Measurements from ENCODE around the gene PDIK1L. TPM values are rescaled to one million over a fixed set of nuclear protein-coding genes. Genes with fewer than 3 reads are reported as not detected.

Gene PDIK1L
- total RNA-seq, 2 donors from 2014 or later = 3.3 to 4.7 TPM

GRCh38 chr1:26138974-26139558, 27.4 kb downstream of the PDIK1L start:
- no peak for DNase-seq
- intact Hi-C loops (cut with DNase I) = no loop called here

GRCh38 chr1:26142159-26142558, 30.5 kb downstream of the PDIK1L start:
- ATAC-seq (no peak), DNase-seq (no peak)
- intact Hi-C loops (cut with DNase I) = no loop called here

More at GRCh38 chr1:26138974-26139558, 27.4 kb downstream of the PDIK1L start:
- no peak for ATAC-seq

GRCh38 chr1:26145041-26145959, 33.7 kb downstream of the PDIK1L start:
- intact Hi-C loops (cut with DNase I) = loop anchor here (2.0 to 5.0 kb wide), 3 partner anchors 38 to 108 kb away; no protein-coding TSS in a partner anchor
- peak; percentile 81 for DNase-seq
- peak; percentile 91 to 95 for ATAC-seq

- intact Hi-C loops (cut with DNase I) = loop anchor here (2.0 to 5.0 kb wide), 3 partner anchors 39 to 109 kb away; no protein-coding TSS in a partner anchor
- DNase-seq (no peak), ATAC-seq (peak in 1 of 2 donors; percentile 11)
Measured at GRCh38 chr1:26145960-26146294, 34.3 kb downstream of the PDIK1L start.

- no peak for ATAC-seq
Measured at GRCh38 chr1:26148887-26149286, 37.3 kb downstream of the PDIK1L start.

GRCh38 chr1:26153966-26154532, 42.4 kb downstream of the PDIK1L start:
- no peak for DNase-seq
- no peak for ATAC-seq
- intact Hi-C loops (cut with DNase I) = loop anchor here in 1 of 2 donors (5.0 kb wide), 1 partner anchor 257 kb away; no protein-coding TSS in a partner anchor

More at GRCh38 chr1:26148887-26149286, 37.3 kb downstream of the PDIK1L start:
- intact Hi-C loops (cut with DNase I) = loop anchor here (5.0 kb wide), 2 partner anchors 42 to 112 kb away; no protein-coding TSS in a partner anchor
- no peak for DNase-seq

- intact Hi-C loops (cut with DNase I) = loop anchor here in 1 of 2 donors (5.0 kb wide), 1 partner anchor 257 kb away; no protein-coding TSS in a partner anchor
- no peak for DNase-seq
- ATAC-seq = peak in 1 of 2 donors; percentile 28
Measured at GRCh38 chr1:26154750-26155149, 43.1 kb downstream of the PDIK1L start.

GRCh38 chr1:26155370-26156284, 44.0 kb downstream of the PDIK1L start:
- intact Hi-C loops (cut with DNase I) = no loop called here
- ATAC-seq (peak in 1 of 2 donors; percentile 6), DNase-seq (no peak)

- intact Hi-C loops (cut with DNase I) = no loop called here
- DNase-seq = peak; percentile 72
Measured at GRCh38 chr1:26156285-26157038, 44.8 kb downstream of the PDIK1L start.

GRCh38 chr1:26158271-26158907, 46.8 kb downstream of the PDIK1L start:
- DNase-seq (no peak), ATAC-seq (no peak)
- intact Hi-C loops (cut with DNase I) = no loop called here

More at GRCh38 chr1:26156285-26157038, 44.8 kb downstream of the PDIK1L start:
- peak; percentile 19 for ATAC-seq

GRCh38 chr1:26158908-26159742, 47.5 kb downstream of the PDIK1L start, which contains the start of gene FAM110D:
Gene FAM110D, plus strand, starts transcription at chr1:26159079. Its CDS starts 2,213 bp downstream, at chr1:26161292.
- ATAC-seq (peak; percentile 44 to 51), DNase-seq (no peak)
- intact Hi-C loops (cut with DNase I) = no loop called here

GRCh38 chr1:26159743-26160039, 48.1 kb downstream of the PDIK1L start:
- intact Hi-C loops (cut with DNase I) = loop anchor here in 1 of 2 donors (10.0 kb wide), 1 partner anchor 265 kb away; no protein-coding TSS in a partner anchor
- ATAC-seq (no peak), DNase-seq (no peak)

GRCh38 chr1:26160527-26161414, 49.1 kb downstream of the PDIK1L start:
- intact Hi-C loops (cut with DNase I) = loop anchor here in 1 of 2 donors (10.0 kb wide), 1 partner anchor 266 kb away; no protein-coding TSS in a partner anchor
- ATAC-seq = peak in 1 of 2 donors; percentile 7

GRCh38 chr1:26161415-26162219, 50.0 kb downstream of the PDIK1L start:
- ATAC-seq = peak; percentile 65 to 66
- peak; percentile 80 for DNase-seq
- intact Hi-C loops (cut with DNase I) = loop anchor here (1.0 to 10.0 kb wide), 2 partner anchors 126 to 267 kb away; no protein-coding TSS in a partner anchor

More at GRCh38 chr1:26160527-26161414, 49.1 kb downstream of the PDIK1L start:
- DNase-seq = peak; percentile 57
